HEK293T (cell line): ENCODE measurements around the gene FOXN1.

ENCODE experiments used
- CTCF ChIA-PET: fragments of 350-600 bp; formaldehyde crosslinking; extraction: SDS; loops from one replicate; lab custom pipeline; 2021; ENCODE audit warnings: antibody characterized with exemption, inconsistent platforms; lab: Yijun Ruan, JAX
- POLR2A ChIA-PET: fragments of 350-600 bp; formaldehyde crosslinking; extraction: SDS; loops from one replicate; lab custom pipeline; 2020; ENCODE audit warnings: antibody characterized with exemption, inconsistent platforms; lab: Yijun Ruan, JAX
- DNase-seq: peaks from one replicate; pipeline ENCODE4 v3.0.0; 2012; ENCODE audit warnings: mixed read lengths; ENCODE audit errors: extremely low spot score
- ARNT ChIP-seq: fragments of 450-650 bp; IDR thresholded peaks from 2 replicates; pipeline ENCODE4 v1.6.1; 2017; ENCODE audit warnings: mild to moderate bottlenecking
- BHLHE40 ChIP-seq: fragments of 450-650 bp; IDR thresholded peaks from 2 replicates; pipeline ENCODE4 v1.6.1; 2016; ENCODE audit warnings: mild to moderate bottlenecking, moderate library complexity, borderline replicate concordance
- CTBP1 ChIP-seq: fragments of 450-650 bp; IDR thresholded peaks from 2 replicates; pipeline ENCODE4 v1.6.1; 2016; ENCODE audit warnings: borderline replicate concordance
- ELF4 ChIP-seq: fragments of 450-650 bp; IDR thresholded peaks from 2 replicates; pipeline ENCODE4 v1.6.1; 2017; ENCODE audit warnings: antibody characterized with exemption
- FOXA1 ChIP-seq: fragments of 450-650 bp; IDR thresholded peaks from 2 replicates; pipeline ENCODE4 v1.6.1; 2016; ENCODE audit warnings: mild to moderate bottlenecking
- FOXK2 ChIP-seq: fragments of 450-650 bp; IDR thresholded peaks from 2 replicates; pipeline ENCODE4 v1.6.1; 2016; ENCODE audit warnings: mild to moderate bottlenecking
- FOXM1 ChIP-seq: fragments of 450-650 bp; IDR thresholded peaks from 2 replicates; pipeline ENCODE4 v1.6.1; 2017; ENCODE audit warnings: mild to moderate bottlenecking, borderline replicate concordance
- HDGF ChIP-seq: fragments of 450-650 bp; IDR thresholded peaks from 2 replicates; pipeline ENCODE4 v1.6.1; 2017; ENCODE audit warnings: antibody characterized with exemption, borderline replicate concordance
- L3MBTL2 ChIP-seq: fragments of 450-650 bp; conservative IDR thresholded peaks from 2 replicates; pipeline ENCODE4 v1.6.1; 2016; ENCODE audit warnings: mild to moderate bottlenecking
- LEF1 ChIP-seq: fragments of 450-650 bp; IDR thresholded peaks from 2 replicates; pipeline ENCODE4 v1.6.1; 2017; ENCODE audit warnings: mild to moderate bottlenecking, borderline replicate concordance
- NFRKB ChIP-seq: fragments of 450-650 bp; IDR thresholded peaks from 2 replicates; pipeline ENCODE4 v1.6.1; 2016; ENCODE audit warnings: mild to moderate bottlenecking, moderate library complexity
- SP1 ChIP-seq: fragments of 450-650 bp; IDR thresholded peaks from 2 replicates; pipeline ENCODE4 v1.6.1; 2017
- SUZ12 ChIP-seq: fragments of 450-650 bp; IDR thresholded peaks from 2 replicates; pipeline ENCODE4 v1.6.1; 2016; ENCODE audit warnings: mild to moderate bottlenecking
- TARDBP ChIP-seq: fragments of 450-650 bp; IDR thresholded peaks from 2 replicates; pipeline ENCODE4 v1.6.1; 2016
- ZNF384 ChIP-seq: fragments of 450-650 bp; IDR thresholded peaks from 2 replicates; pipeline ENCODE4 v1.6.1; 2016
- TF ChIP-seq, protein P1 (sequence below): fragments of 450-650 bp; IDR thresholded peaks from 2 replicates; pipeline ENCODE4 v1.6.1; 2016

FOXN1 gene

DNA sequence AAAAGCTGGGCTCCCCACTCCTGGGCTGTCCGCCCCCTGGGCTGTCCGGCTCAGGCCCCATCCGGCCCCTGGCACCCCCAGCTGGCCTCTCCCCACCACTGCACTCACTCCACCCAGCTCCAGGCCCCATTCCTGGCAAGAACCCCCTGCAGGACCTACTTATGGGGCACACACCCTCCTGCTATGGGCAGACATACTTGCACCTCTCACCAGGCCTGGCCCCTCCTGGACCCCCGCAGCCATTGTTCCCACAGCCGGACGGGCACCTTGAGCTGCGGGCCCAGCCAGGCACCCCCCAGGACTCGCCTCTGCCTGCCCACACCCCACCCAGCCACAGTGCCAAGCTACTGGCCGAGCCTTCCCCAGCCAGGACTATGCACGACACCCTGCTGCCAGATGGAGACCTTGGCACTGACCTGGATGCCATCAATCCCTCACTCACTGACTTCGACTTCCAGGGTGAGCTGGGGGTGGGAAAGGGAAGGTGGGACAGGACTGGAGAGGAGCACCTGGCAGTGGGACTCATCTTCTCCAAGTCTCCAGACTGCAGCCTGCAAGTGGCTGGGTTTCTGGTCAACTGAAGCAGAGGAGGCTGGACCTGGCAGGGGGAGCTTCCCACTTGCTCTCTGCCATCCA, 28.7 kb downstream of the FOXN1 start:
- CTCF ChIA-PET: interaction anchor here (0.6 to 3.7 kb wide), 4 partner anchors 14 to 41 kb away, joined by 3 to 16 read pairs (median 6); no protein-coding TSS in a partner anchor
- no peak for DNase-seq
- POLR2A ChIA-PET: interaction anchor here (1.0 kb wide), 1 partner anchor 40 kb away, joined by 5 read pairs; no protein-coding TSS in a partner anchor
- TF ChIP-seq ZNF384 (no peak), SUZ12 (no peak), CTBP1 (no peak), TARDBP (no peak), FOXM1 (no peak), FOXA1 (no peak), NFRKB (no peak), SP1 (no peak), LEF1 (no peak), FOXK2 (no peak), ARNT (no peak), BHLHE40 (no peak), L3MBTL2 (no peak), HDGF (no peak), ELF4 (no peak)
- TF ChIP-seq, protein P1, sequence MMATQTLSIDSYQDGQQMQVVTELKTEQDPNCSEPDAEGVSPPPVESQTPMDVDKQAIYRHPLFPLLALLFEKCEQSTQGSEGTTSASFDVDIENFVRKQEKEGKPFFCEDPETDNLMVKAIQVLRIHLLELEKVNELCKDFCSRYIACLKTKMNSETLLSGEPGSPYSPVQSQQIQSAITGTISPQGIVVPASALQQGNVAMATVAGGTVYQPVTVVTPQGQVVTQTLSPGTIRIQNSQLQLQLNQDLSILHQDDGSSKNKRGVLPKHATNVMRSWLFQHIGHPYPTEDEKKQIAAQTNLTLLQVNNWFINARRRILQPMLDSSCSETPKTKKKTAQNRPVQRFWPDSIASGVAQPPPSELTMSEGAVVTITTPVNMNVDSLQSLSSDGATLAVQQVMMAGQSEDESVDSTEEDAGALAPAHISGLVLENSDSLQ: no peak

DNA sequence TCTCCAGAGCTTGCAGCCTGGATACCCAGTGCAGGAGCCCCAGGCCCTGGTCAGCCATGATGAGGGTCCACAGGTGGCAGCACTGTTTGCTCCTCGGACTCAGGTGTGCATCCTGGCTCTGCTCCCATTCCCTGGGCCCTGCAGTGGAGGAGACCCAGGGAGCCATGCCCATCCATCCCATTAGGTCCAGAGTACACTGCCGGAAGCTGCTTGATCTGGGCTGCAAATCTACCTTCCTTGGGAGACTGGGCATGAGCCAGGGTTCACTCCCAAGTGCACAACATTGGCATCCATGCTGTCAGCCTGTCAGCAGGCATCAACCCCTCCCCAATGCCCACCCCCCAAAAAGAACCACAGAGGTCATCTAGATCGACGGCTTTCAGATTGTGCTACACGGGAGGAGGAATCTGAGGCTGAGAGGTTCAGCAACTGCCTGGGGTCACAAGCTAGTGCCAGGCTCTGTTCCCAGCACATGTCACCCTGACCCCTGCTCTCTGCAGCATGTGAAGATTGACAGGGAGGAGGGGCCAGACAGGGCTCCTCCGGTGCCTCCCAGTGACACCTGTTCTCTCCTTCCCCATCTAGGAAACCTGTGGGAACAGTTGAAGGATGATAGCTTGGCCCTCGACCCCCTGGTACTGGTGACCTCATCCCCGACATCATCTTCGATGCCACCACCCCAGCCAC, 30.5 kb downstream of the FOXN1 start:
- POLR2A ChIA-PET: interaction anchor here (1.1 to 1.3 kb wide), 2 partner anchors 13 to 35 kb away, joined by 3 to 4 read pairs; partner anchors contain the start of gene PIGS
- CTCF ChIA-PET: interaction anchor here (0.5 to 3.7 kb wide), 4 partner anchors 12 to 105 kb away, joined by 3 to 16 read pairs (median 6); no protein-coding TSS in a partner anchor

GRCh38 chr17:28537219-28537610, 31.1 kb downstream of the FOXN1 start:
- ChIA-PET CTCF (interaction anchor here (0.5 to 3.7 kb wide), 5 partner anchors 11 to 106 kb away, joined by 3 to 16 read pairs (median 3); no protein-coding TSS in a partner anchor), POLR2A (interaction anchor here (1.3 kb wide), 1 partner anchor 13 kb away, joined by 4 read pairs; no protein-coding TSS in a partner anchor)
- no peak for TF ChIP-seq FOXM1
- no peak for TF ChIP-seq SUZ12
- no peak for TF ChIP-seq FOXA1
- TF ChIP-seq, protein P1: no peak
- TF ChIP-seq ARNT: no peak
- no peak for DNase-seq

More for the DNA sequence above, 30.5 kb downstream of the FOXN1 start:
- TF ChIP-seq SUZ12: no peak
- no peak for TF ChIP-seq L3MBTL2
- no peak for TF ChIP-seq ELF4
- TF ChIP-seq, protein P1: no peak
- TF ChIP-seq FOXM1: no peak
- TF ChIP-seq FOXK2: no peak
- TF ChIP-seq FOXA1: no peak
- TF ChIP-seq LEF1: no peak
- TF ChIP-seq SP1: no peak
- TF ChIP-seq ARNT: no peak
- no peak for TF ChIP-seq HDGF
- TF ChIP-seq ZNF384: no peak
- TF ChIP-seq CTBP1: no peak
- no peak for TF ChIP-seq BHLHE40
- TF ChIP-seq TARDBP: no peak
- no peak for TF ChIP-seq NFRKB
- no peak for DNase-seq

DNA sequence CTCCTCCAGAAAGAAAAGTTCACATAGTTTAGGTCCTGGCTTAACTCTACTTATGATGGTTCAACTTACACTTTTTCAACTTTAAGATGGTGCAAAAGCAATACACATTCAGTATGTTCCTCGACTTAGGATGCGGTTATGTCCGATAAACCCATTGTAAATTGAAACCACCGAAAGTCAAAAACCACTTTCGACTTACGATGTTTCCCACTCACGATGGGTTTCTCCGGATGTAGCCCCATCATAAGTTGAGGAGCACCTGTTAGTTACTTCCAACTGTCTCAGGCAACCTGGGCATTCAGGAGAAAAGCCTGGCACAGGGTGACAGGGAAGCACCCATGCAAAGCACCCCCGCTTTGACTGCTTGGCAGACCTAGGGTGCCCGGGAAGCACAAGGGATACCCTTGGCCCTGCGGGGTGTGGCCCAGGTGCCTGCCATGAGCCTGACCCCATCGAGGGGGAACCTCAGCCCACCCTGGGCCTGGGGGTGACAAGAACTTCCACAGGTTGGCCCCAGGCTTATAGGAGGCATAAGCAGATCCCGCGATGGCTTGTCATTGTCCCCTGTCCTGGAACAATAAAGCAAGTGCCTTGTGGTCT, 32.2 kb downstream of the FOXN1 start:
- CTCF ChIA-PET: interaction anchor here (0.8 to 3.7 kb wide), 3 partner anchors 10 to 43 kb away, joined by 3 to 16 read pairs (median 6); no protein-coding TSS in a partner anchor
- TF ChIP-seq FOXM1: no peak
- no peak for DNase-seq
- POLR2A ChIA-PET: interaction anchor here (0.7 to 1.0 kb wide), 2 partner anchors 17 to 38 kb away, joined by 3 read pairs; no protein-coding TSS in a partner anchor

- DNase-seq: no peak
- CTCF ChIA-PET: interaction anchor here (0.5 to 1.7 kb wide), 10 partner anchors 9 to 123 kb away, joined by 3 to 14 read pairs (median 5); no protein-coding TSS in a partner anchor
- no peak for TF ChIP-seq LEF1
- TF ChIP-seq FOXA1: no peak
- TF ChIP-seq, protein P1: no peak
- no peak for TF ChIP-seq ARNT
- no peak for TF ChIP-seq L3MBTL2
- TF ChIP-seq SP1: no peak
- no peak for TF ChIP-seq BHLHE40
- no peak for TF ChIP-seq NFRKB
- TF ChIP-seq HDGF: no peak
- no peak for TF ChIP-seq TARDBP
- TF ChIP-seq SUZ12: no peak
- TF ChIP-seq FOXK2: no peak
- no peak for TF ChIP-seq CTBP1
- TF ChIP-seq FOXM1: no peak
- POLR2A ChIA-PET: no interaction called here
Observed at GRCh38 chr17:28540231-28540630, 34.1 kb downstream of the FOXN1 start.
